Stomach (tissue), 9 donors: Measurements from ENCODE around the gene RGMB. TPM values are rescaled to one million over a fixed set of nuclear protein-coding genes. Genes with fewer than 3 reads are reported as not detected.

ENCODE experiments used
- DNase-seq, 2 donors: peaks; one replicate each; pipeline versions ENCODE4 v3.0.0 to v3.0.0-alpha.2; 2013 to 2019
- H3K27ac ChIP-seq, 5 donors: fragments of 200-600 bp in 4 of 5; sonication (generic) in 4 of 5; one replicate each; pipeline ENCODE4 v1.5.1; 2013 to 2019; ENCODE audit warnings: mild to moderate bottlenecking in 1 of 5, moderate library complexity in 1 of 5
- H3K27me3 ChIP-seq, 3 donors: fragments of 200-600 bp; sonication (generic); one replicate each; pipeline ENCODE4 v1.5.1; 2017 to 2019; ENCODE audit warnings: mixed run types in 1 of 3
- H3K36me3 ChIP-seq, 4 donors: fragments of 200-600 bp; sonication (generic); 1 replicate in 3 of 4; 2 replicates in 1 of 4; pipeline ENCODE4 v1.5.1; 2016 to 2019
- H3K4me1 ChIP-seq, 4 donors: fragments of 200-600 bp; sonication (generic); one replicate each; pipeline ENCODE4 v1.5.1; 2016 to 2019
- H3K4me3 ChIP-seq, 4 donors: fragments of 200-600 bp; sonication (generic) in 3 of 4; one replicate each; pipeline ENCODE4 v1.5.1; 2016 to 2019; ENCODE audit warnings: mild to moderate bottlenecking in 1 of 4
- H3K9me3 ChIP-seq, 4 donors: fragments of 200-600 bp; sonication (generic); one replicate each; pipeline ENCODE4 v1.5.1; 2016 to 2019
- CTCF ChIP-seq, 7 experiments: fragments of 450-650 bp in 4 of 7; fragments of 200-600 bp in 3 of 7; sonication (generic) in 3 of 7; IDR thresholded peaks; one replicate each; pipeline ENCODE4 v1.5.1; 2016 to 2019; ENCODE audit warnings: antibody characterized with exemption in 7 of 7, control low read depth in 2 of 7, mild to moderate bottlenecking in 1 of 7
- EP300 ChIP-seq: sonication (generic); formaldehyde crosslinking; IDR thresholded peaks from one replicate; pipeline ENCODE4 v1.6.1; 2017; ENCODE audit warnings: antibody characterized with exemption
- POLR2A ChIP-seq, 4 donors: fragments of 450-650 bp; IDR thresholded peaks; one replicate each; pipeline ENCODE4 v1.6.1; 2016; ENCODE audit warnings: antibody characterized with exemption in 4 of 4, control low read depth in 2 of 4, mild to moderate bottlenecking in 1 of 4, moderate library complexity in 1 of 4
- POLR2AphosphoS5 ChIP-seq, 3 donors: sonication (generic); formaldehyde crosslinking; IDR thresholded peaks; one replicate each; pipeline ENCODE4 v1.6.1; 2016; ENCODE audit warnings: antibody characterized with exemption in 3 of 3
- WGBS, 5 donors: extraction: QIAGEN DNeasy Blood & Tissue Kit in 3 of 5; methylation state at CpG; one replicate each; pipeline versions ENCODE4 v1.1.5 to v1.1.7; 2013 to 2018; 5-methylcytosine and 5-hydroxymethylcytosine counted together
- intact Hi-C: fragments of 100-400 bp; cut with DNase I; formaldehyde crosslinking; loops from one replicate; pipeline ENCODE4 v1.15.1; 2023; ENCODE audit warnings: low total_unique reads
- polyA plus RNA-seq, 3 donors: library from polyadenylated mRNA; stranded (reverse); fragments of 200-250 nt; gene quantifications; one replicate each; pipeline ENCODE4 v1.2.3, GENCODE V29; 2013
- total RNA-seq, 5 donors: library from RNA; depleted of rRNA; stranded (reverse); fragments of >200 nt; gene quantifications; one replicate each; pipeline versions ENCODE4 v1.1.0 to v1.2.3, GENCODE V29; 2014 to 2016
- donor health status: healthy with polysubstance abuse.
- donor health status: Bipolar disorder and iron deficiency.
- donor health status: healthy.

The RGMB gene
- total and polyA plus RNA-seq, 8 donors = 8.4 to 215 (median 50.1) TPM

DNA sequence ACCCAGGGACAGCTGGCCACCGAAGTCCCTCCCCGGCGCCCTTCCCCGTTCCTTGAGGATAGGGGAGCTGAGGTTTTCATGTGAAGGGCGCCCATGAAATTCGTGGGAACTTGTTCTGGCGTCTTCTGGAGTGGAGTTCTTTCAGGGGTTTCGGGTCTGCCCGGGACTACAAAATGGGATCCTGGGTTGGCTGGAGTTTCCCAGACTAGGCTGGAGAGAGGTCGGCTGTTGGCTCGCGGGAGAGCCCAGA lies 3.6 kb upstream of the RGMB start:
- 0 to 1% (median 0%) methylated on average over 9 to 12 of the region's 12 CpGs for WGBS, 5 donors
- DNase-seq = no peak
- Histone ChIP-seq H3K4me3 (peak overlapping the region; percentile 68 to 97 (median 89)), H3K27me3 (peaks cover 0 to 44% (median 8%) of the 10 kb centered on the region in 3 donors), H3K36me3 (peaks cover 0 to 4% (median 0%) of the 10 kb centered on the region in 4 donors), H3K9me3 (no peaks in the 10 kb centered on the region), H3K27ac (peak overlapping the region; percentile 84 to 97 (median 95)), H3K4me1 (peaks cover 8 to 57% (median 31%) of the 10 kb centered on the region in 4 donors)
- no peak for TF ChIP-seq EP300
- TF ChIP-seq POLR2AphosphoS5 (IDR thresholded peaks at IDR 0.05) = peak in 1 of 3 donors; percentile 5
- intact Hi-C loops = no loop called here

- Histone ChIP-seq H3K4me3 (peak overlapping the region; percentile 68 to 97 (median 89)), H3K36me3 (peaks cover 0 to 4% (median 0%) of the 10 kb centered on the region in 4 donors), H3K27ac (peak overlapping the region; percentile 84 to 97 (median 95)), H3K9me3 (no peaks in the 10 kb centered on the region), H3K27me3 (peaks cover 0 to 44% (median 8%) of the 10 kb centered on the region in 3 donors), H3K4me1 (peaks cover 8 to 62% (median 34%) of the 10 kb centered on the region in 4 donors)
- peak; percentile 54 to 85 for DNase-seq
- TF ChIP-seq POLR2A (IDR thresholded peaks at IDR 0.05) = no peak
- no peak for TF ChIP-seq POLR2AphosphoS5 (IDR thresholded peaks at IDR 0.05)
- intact Hi-C loops = no loop called here
- 0 to 1% (median 1%) methylated on average over 38 to 39 of the region's 39 CpGs for WGBS, 5 donors
These were observed 3.1 kb upstream of the RGMB start for GRCh38 chr5:98770209-98770910.

DNA sequence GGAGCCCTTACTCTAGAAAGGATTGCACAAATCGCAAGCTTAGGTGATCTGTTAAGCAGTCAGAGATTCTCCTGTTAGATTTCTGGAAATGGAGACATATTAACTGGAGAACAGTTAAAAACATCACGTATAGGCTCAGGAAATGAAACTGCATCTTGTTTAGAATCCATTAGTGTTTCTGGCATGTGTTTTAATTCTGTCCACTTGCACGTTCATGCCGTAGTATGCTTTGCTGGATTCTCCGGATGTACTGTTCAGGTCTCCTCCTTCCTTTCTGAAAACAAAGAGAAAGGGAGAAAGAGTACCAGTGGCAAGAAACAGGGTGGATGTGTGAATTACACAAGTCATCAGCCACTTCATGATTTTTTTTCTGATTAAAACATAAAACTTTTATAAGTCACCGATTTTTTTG lies 2.5 kb upstream of the RGMB start:
- TF ChIP-seq POLR2AphosphoS5 (IDR thresholded peaks at IDR 0.05) (no peak), POLR2A (IDR thresholded peaks at IDR 0.05) (no peak), EP300 (no peak), CTCF (IDR thresholded peaks at IDR 0.05) (no peak)
- Histone ChIP-seq H3K36me3 (peaks cover 0 to 4% (median 0%) of the 10 kb centered on the region in 4 donors), H3K27ac (peak overlapping the region; percentile 84 to 97 (median 95)), H3K27me3 (peaks cover 0 to 43% (median 8%) of the 10 kb centered on the region in 3 donors), H3K4me1 (peaks cover 8 to 68% (median 40%) of the 10 kb centered on the region in 4 donors), H3K4me3 (peak overlapping the region; percentile 68 to 97 (median 89)), H3K9me3 (no peaks in the 10 kb centered on the region)
- DNase-seq = peak in 1 of 2 donors; percentile 53
- 0 to 2% (median 1%) methylated on average over 6 of the region's 6 CpGs for WGBS, 5 donors
- intact Hi-C loops = no loop called here

GRCh38 chr5:98771382-98772109 lies 1.9 kb upstream of the RGMB start:
- H3K4me3 ChIP-seq = peak overlapping the region; percentile 68 to 97 (median 89)
- TF ChIP-seq POLR2A (IDR thresholded peaks at IDR 0.05) = no peak
- peak in 5 of 7 experiments; percentile 74 to 90 (median 89) for TF ChIP-seq CTCF (IDR thresholded peaks at IDR 0.05)
- TF ChIP-seq EP300 = no peak
- peak; percentile 13 to 44 (median 28) for TF ChIP-seq POLR2AphosphoS5 (IDR thresholded peaks at IDR 0.05)
- intact Hi-C loops = no loop called here
- no peaks in the 10 kb centered on the region for H3K9me3 ChIP-seq
- peaks cover 0 to 4% (median 0%) of the 10 kb centered on the region in 4 donors for H3K36me3 ChIP-seq
- H3K4me1 ChIP-seq = peaks cover 11 to 74% (median 46%) of the 10 kb centered on the region in 4 donors
- peaks cover 0 to 40% (median 8%) of the 10 kb centered on the region in 3 donors for H3K27me3 ChIP-seq
- 2 to 3% (median 2%) methylated on average over 18 of the region's 18 CpGs for WGBS, 5 donors
- peak; percentile 70 to 96 for DNase-seq
- H3K27ac ChIP-seq = peak overlapping the region; percentile 84 to 97 (median 95)

DNA sequence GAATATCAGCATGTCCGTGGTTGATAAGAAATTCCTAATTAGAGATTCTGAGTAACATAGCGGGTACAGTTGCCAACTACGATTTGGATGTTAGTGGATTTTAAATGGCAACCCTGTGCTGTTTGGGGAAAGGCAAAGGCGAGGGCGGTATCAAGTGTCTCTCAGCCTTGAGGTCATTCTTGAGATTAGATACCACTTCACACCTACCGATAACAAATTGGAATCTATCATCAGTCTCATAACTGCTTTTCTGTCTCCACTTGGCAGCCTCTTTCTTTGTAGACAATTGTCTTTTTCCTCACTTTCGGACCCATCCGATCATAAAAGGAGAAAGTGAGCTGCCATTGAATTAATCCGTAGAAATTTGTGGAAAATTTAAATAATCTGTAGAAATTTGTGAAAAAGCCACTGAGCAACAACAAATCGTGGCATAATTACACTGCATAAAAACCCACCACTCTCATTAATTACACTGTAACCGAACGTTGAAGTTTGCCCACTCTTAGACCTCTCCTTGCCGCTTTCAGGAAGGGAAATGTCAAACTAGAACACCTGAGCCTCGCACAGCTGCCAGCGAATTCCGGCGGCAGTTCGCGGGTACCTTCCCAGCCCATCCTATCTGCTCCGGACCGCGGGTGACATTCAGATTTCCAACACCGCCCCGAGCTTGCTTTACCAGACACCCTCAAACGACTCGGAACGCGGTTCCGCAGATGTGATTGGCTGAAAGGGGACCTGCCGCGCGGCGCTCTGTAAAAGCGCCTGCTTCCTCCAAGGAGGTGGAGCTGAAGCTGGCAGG lies 849 bp upstream of the RGMB start:
- peaks cover 0 to 40% (median 8%) of the 10 kb centered on the region in 3 donors for H3K27me3 ChIP-seq
- peak overlapping the region; percentile 68 to 97 (median 89) for H3K4me3 ChIP-seq
- no peak for TF ChIP-seq EP300
- no peak for TF ChIP-seq CTCF (IDR thresholded peaks at IDR 0.05)
- TF ChIP-seq POLR2AphosphoS5 (IDR thresholded peaks at IDR 0.05) = no peak
- TF ChIP-seq POLR2A (IDR thresholded peaks at IDR 0.05) = no peak
- peaks cover 0 to 4% (median 0%) of the 10 kb centered on the region in 4 donors for H3K36me3 ChIP-seq
- DNase-seq = peak; percentile 83 to 92
- no peaks in the 10 kb centered on the region for H3K9me3 ChIP-seq
- H3K27ac ChIP-seq = peak overlapping the region; percentile 93 to 97 (median 95)
- H3K4me1 ChIP-seq = peaks cover 22 to 82% (median 51%) of the 10 kb centered on the region in 4 donors
- intact Hi-C loops = no loop called here
- WGBS, 5 donors = 5 to 11% (median 7%) methylated on average over 33 to 34 of the region's 34 CpGs
